GM04503 (cell line): ENCODE measurements around the gene FAM163A.
"Not testable (repeated sequence)": the region's sequence is repeated elsewhere in the genome, so short reads cannot be mapped to it uniquely, and the experiment has no call there.

Experiments
- DNase-seq: peaks from one replicate; pipeline ENCODE4 v3.0.0-alpha.2; 2012; ENCODE audit warnings: low read depth

The FAM163A gene

DNA sequence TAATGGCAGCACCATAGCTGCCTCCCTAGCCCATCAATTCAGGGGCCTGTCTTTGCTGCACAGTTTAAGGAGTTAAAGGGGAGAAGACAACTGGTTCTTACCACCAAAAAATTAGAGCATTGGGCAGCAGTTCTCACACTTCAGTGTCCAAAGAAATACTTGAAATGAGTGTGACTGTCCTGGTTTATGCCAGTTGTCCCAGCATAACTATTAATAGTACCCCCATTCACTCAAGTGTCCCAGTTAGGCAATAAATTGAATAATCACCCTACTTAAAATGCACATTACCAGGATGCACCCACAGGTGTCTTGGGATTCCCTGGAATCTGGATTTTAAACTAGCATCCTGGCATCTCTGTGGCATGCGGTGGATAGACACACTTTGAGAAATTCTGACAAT lies 51.1 kb downstream of the FAM163A start:
- DNase-seq, result no peak

DNA sequence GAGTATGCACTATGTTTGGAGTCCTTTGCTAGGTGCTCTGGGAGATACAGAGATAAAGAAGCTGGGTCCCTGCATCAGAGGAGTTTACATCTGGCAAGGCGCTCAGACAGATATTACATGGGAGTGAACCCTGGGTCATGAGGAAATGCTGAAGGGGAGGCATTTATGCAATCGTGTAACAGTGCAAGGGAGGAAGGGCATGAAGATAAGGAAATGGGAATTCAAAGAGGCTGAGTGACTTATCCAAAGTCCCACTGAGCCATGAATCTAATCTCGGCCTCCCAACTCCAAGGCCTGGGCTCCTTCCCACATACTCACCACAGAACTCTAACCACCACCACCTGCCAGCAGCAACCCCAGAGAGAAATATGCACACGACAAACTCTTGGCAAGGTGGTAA lies 51.6 kb downstream of the FAM163A start:
- DNase-seq, result no peak

DNA sequence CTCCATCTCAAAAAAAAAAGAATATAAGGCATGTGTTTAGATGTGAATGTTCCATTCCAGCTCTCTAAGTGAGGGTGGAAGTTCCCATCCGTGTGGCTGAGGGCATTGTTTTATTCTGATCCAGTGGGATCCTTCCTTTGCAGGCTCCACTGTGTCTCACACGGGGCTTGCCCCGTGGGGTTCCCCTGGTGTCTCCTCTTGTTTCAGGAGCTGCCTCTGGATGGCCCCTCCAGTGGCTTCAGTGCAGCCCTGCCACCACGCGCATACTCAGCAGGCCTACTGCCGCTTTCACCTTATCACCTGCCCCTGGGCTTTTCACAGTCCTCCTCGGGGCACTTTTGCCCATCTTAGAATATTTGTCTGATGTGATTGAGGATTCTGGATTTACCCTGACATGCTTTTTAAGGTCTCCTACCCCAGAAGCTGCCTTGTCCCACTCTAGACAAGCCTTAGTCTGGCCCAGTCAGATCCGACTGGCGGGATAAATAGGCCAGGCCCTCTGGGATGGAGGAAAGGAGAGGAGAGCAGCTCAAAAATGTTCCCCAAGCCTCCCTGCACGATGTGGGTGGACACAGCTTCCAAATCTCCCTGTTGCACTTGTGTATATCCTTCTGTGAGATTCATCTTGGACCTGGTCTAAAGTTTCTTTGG lies 55.2 kb downstream of the FAM163A start:
- no peak for DNase-seq

DNA sequence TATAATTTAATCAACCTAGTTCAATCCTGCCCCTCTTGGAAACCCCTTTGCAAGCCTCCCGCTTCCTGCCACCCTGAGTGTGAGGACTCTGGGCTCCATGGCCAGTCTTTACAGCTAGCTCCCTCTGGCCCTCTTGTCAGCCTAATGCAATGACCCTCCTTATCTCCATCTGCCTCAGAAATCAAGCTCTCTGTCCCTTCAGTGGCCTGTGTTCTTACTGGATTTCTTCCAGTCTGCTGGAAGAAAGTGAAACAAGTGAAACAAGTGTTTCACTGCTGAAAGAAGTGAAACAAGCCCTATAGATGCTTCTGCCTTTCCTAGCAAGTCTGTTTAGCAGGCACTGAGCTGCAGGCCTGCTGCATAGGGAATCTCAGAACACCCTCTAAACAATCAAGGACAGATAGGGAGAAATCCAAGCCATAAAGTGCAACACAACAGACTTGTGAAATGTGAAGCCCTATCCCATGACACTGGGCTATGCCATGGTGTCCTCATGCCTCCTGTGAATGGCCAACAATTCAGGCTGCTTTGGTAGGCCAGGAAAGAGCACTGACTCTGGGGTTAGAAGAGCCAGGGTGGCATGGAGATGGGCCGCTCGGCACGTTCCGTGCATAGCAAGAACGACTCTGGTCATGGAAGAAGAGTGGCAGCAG lies 55.9 kb downstream of the FAM163A start:
- DNase-seq, result no peak

DNA sequence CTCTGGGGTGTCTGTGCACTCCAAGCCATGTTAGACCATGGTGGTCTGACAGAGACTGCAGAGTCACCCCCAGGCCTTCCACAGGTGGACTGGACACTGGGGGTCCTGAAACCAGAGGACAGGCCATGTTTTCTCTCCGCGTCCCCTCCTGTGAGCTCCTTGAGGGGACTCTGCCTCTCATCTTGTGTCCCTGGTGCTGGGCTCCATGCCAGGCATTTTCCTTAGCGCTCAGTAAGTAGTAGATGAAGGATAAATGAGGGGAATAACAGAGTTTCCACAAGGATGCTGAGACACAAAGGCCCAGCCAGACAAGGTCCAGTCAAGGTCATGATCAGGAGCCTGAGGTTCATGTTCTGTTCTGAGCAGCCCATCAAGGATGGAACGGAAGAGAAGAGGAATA lies 57.4 kb downstream of the FAM163A start:
- DNase-seq, result no peak

DNA sequence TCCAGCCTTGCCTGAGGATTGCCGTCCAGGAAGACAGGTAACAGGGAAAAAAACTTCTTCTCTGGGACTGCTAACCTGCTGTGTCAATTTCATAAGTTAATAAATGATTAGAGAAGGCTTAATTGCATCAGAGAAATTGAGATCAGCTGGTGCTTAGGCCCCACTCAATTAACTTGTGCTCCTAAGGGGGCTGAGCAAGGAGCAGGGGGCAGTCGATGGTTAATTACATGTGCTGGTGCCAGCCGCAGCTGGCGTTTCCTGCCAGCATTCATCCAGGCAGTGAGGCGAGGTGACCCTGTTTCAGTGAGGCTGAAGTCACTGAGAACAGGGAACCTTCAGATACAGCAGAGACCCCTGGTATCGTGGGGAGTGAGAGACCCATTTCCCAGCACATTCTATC lies 60.0 kb downstream of the FAM163A start:
- no peak for DNase-seq

DNA sequence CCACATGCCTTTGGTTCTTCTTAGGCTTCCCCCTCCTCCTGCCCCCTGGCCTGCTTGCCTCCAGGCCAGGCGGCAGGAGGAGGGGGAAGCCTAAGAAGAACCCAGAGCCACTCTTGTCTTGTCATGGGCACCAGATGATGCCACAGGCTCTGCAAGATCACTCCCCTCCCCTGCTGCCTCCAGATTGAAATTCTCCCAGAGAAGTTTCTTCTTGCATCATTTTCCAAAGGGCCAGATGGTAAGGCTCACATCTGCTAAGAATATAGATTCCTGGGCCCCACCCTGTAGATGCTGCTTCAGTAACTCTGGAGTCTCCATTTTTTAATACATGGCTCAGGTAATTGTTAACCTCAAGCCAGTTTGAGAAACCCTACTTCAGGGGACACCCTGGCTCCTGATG lies 60.8 kb downstream of the FAM163A start:
- no peak for DNase-seq

DNA sequence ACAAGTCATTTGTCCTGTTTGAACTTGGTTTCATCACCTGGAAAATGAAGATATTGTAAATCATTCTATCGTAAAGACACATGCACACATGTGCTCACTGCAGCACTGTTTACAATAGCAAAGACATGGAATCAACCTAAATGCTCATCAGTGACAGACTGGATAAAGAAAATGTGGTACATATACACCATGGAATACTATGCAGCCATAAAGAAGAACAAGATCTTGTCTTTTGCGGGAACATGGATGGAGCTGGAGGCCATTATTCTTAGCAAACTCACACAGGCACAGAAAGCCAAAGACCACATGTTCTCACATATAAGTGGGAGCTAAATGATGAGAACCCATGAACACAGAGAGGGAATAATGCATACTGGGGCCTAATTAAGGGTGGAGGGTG lies 61.3 kb downstream of the FAM163A start:
- not testable (repeated sequence) for DNase-seq

DNA sequence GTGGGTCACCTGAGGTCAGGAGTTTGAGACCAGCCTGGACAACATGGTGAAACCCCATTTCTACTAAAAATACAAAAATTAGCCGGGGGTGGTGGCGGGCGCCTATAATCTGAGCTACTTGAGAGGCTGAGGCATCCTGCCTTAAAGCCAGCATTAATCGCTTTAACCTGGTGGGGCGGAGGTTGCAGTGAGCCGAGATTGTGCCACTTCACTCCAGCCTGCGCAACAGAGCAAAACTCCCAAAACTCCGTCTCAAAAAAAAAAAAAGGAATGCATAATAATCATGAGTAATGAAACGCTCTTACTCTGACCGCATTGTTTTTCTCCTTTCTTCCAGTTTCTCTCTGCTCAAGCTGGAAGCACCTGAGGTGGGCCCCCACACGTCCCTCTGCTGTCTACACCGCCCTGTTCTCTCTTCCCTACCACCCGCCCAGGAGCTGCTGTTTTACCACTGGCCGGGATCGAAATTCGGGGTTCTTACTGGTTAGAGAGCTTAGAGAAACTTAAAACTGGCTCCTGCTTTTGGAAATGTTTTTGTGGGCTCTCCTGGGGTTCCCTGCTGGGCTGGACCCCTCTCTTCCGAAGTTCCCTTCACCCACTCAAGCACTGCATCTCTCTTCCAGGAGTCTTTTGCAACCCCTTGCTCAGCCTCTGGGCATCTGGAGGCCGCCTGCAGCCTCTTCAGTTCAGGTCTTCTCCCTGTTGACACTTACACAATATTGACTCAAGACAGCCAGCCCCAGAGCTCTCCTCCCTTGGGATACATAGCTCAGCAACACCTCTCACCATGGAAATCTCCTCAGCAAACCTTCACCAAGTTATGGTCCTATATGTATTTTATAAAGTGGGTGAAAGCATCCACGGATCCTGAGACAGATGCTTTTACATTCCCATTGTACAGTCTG lies 62.5 kb downstream of the FAM163A start:
- no peak for DNase-seq

DNA sequence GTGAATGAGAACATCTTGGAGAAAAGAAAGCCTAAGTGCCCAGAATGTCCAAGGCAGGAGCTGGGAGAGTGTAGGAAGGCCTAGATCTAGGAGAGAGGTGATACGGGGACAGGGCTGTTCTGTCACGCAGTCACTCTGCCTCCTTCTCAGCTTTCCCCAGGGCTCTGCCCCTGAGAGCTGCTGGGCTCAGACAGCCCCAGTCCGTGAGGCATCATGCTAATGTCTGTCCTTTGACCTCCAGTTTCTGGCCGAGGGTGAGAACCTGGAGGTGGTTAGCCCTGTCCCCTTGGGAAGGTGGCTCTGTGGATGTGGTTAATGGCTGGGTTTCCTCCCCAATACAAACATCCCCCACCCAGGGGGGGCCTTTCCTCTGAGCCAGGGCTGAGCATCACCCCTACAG lies 63.2 kb downstream of the FAM163A start:
- no peak for DNase-seq

DNA sequence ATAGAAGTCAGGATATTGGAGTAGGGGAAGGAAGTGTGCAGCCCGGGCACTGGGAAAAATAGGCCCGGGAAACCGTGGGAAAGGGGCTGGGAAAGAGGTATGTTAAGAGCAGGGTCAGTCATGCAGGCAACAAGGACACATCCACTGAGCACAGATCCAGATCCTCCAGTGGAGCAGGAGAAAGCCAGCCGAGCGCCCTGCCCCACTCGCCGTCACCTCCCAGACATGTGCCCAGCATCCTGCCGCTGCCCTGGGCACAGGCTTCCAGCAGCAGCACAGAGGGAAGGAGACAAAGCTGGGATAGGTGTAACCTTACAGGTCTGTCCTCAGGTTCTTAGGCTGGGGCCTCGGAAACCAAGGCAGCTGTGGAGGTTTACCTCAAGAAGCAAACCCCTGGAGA lies 64.2 kb downstream of the FAM163A start:
- no peak for DNase-seq

DNA sequence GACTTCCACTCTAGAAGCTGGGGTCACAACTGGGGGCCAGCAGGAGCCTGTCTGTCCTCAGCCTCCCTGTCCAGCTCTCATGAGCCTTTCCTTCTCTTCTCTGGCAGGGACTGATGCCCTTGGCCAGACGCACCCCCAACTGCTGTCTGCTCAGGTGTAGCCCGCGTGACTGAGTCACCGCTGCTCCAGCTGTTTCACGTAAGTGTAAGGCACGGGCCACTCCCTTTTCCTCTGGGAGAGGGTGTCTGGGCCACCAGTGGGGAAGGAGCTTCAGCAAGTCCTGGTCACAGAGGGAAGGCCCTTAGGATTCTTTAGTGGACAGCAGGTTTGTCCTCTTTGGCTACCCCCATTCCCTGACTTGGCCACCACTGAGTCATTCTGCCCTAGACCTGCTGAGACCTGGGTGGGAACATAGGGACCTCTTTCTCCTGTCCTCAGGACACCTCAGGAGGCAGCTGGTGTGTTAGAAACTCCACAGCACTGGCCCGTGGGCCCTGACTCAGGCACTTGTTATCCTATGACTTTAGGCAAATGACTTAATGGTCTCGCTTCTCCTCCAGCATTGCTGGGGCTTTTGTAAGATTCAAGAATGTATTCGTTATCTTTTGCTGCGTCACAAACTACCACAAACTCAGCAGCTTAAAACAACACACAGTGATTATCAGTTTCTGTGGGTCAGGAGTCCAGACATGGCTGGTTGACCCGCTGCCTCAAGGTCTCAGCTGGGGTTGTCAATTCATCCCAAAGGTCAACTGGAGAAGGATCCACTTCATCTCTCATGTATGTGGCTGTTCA lies 64.8 kb downstream of the FAM163A start:
- DNase-seq, result no peak

DNA sequence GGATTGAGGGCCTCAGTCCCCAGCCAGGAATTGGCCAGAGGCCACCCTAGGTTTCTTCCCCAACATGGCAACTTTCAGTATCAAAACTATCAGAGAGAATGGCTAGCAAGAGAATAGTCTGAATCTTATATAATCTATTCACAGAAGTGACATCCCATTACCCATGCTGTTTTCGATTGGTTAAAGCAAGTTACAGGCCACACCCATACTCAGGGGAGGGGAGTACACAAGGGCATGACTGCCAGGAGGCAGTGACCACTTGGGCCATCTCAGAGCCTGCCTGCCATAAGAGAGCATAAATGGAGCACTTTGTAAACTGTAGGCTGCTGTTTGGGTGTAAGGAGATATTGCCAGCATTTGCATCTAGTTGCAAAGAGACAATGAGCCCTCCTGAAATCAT lies 65.4 kb downstream of the FAM163A start:
- DNase-seq, result no peak

DNA sequence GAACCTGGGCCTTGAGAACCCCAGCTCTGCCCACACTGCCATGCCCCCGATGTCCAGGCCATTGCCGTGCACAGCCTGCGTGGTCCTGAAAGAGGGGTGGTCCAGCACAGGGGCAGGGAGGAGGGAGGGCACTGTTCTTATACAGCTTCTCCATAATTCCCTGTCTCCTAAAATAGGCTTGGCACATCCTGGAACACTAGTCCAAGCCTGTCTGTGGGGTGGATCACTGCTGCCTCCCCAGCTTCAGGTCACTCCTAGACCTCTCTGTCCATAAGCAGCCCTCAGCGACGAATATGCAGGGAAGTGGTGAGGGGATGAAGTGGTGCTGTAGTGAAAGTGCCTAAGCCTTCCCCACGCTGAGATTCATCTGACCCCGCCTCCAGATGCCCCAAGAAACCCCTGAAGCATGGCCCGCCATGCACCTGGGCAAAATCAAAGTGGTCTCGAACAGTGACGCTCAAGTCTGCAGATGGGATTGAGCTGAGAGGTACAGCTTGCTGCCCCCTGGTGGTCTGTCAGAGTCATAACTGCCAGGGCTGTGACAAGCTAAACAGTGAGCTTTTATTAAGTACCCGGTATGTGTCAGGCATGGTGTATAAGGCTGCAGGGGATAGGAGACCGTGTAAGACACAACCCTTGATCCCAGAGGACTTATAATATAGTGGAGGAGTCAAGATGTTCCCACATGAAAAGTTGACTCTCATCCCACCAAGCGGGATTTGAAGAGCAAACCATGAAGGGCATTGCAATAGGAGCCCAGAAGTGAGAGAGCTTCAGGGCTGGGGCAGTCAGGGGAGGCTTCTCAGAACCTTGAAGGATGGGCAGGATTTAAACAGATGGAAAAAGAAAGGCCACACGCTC lies 66.6 kb downstream of the FAM163A start:
- DNase-seq, result no peak

DNA sequence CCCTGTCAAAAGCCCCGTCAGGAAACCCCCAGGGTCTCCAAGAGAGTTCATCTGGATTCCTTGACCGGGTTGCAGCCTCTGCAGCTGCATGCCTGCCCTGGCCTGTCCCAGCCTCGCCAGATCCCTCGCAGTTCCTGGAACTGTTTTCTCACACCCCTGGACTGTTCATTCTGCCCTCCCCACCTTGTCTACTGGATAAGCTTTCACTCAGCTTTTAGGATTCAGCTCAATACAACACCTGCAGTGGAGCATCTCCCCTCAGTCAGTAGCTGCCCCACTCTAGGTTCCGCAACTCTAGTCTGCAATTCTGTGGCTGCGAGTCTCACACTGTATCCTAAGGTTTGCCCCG lies 67.2 kb downstream of the FAM163A start:
- no peak for DNase-seq

DNA sequence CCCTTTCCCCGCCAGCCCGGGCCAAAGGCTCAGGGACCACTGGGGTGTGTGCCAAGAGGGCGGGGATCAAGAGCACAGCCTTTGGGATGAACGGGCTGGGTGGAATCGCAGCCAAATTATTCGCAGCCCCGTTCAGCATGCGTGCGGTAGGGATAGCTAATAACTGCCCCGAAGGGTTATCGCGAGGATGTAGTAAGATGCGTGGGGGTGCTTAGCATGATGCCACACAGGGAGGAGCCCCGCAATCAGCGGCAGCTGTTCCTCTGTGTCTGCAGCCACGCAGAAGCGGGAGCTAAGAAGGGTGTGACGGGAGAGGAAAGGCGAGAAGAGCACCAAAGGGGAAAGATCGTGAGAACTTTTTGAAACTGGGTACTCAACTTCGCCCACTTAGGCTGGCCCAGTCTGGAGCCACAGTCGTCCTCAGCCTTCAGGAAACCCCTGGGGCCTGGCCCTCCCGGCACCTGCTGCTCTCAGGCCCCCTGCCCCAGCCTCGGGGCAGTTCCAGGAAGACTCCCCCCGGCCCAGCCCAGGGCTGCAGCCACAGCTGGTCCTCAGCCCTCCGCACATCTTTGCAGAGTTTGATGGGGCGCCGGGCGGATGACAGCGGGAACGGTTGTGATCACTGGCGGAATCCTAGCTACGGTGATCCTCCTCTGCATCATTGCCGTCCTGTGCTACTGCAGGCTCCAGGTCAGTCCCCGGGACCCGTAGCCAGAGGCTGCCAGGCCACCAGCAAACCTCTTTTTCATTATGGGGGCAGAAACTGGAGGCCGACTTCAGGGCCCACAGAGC lies 69.6 kb downstream of the FAM163A start:
- DNase-seq, result no peak

DNA sequence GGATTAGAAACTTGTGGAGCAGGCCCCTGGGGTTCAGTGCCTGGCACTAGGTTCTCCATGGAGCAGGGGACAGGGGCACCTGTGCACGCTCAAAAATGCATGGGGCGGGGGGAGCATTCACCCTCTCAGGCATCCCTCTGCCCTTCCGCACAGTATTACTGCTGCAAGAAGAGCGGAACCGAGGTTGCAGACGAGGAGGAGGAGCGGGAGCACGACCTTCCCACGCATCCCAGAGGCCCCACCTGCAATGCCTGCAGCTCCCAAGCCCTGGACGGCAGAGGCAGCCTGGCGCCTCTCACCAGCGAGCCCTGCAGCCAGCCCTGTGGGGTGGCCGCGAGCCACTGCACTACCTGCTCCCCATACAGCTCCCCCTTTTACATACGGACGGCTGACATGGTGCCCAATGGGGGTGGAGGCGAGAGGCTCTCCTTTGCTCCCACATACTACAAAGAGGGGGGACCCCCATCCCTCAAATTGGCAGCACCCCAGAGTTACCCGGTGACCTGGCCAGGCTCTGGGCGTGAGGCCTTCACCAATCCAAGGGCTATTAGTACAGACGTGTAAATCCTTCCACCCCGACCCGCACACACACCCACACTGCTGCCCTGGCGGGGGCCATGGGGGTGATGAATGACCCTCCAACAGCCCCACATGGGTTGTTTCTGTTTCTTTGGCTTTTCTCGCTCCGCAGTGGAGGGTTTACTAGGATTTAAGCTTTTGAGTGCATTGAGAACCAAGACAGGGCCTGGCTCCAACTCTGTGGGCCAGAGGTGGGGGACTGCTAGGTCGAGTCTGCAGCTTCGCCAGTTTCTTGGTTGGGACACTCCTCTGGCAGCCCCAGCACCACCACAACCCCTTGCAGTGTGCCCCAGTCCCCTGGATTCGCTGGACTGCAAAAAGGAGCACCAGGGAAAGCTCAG lies 70.8 kb downstream of the FAM163A start:
- DNase-seq, result no peak

DNA sequence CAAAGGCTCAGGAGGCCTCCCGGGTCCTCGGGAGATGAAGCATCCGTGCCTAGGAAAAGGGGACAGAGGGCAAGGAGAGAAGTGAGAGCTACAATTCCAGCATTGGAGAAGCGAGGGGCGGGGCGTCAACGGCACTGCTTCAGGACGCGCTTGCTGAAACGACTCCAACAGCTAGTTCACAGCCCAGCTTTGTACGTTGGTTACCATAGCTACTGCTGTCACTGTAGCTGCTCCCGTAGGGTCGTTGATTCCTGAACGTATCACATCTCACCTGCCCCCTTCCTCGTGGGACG lies 71.4 kb downstream of the FAM163A start:
- DNase-seq, result no peak

DNA sequence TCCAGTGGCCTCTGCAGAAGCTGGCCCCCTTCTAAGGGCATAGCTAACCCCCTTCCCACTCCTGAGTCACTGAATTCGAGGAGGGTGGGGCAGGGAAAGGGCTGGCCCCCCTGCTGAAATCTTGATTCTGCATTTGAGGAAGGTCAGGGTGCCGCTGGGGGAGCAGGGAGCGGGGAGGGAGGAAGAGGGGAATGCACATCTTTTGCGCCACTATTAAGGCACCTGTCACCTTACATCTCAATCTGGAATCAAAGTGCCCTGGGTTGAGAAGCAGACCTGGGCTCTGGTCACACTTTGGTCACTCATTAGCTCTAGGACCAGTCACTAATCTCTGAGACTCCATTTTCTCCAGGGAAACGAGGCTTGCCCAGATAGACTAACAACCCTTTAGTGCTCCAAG lies 72.5 kb downstream of the FAM163A start:
- no peak for DNase-seq
